ENCODE results near the gene PAM16.
A peak's percentile ranks its signal among the peaks of the same experiment; 100 is the strongest.

PAM16 gene

GRCh38 chr16:4332623-4333307 lies 18.4 kb downstream of the PAM16 start:
- no peak for DNase-seq

- no peak for DNase-seq
Measured at GRCh38 chr16:4332083-4332482, 19.0 kb downstream of the PAM16 start.

GRCh38 chr16:4330277-4330874 lies 20.7 kb downstream of the PAM16 start:
- peak; percentile 72 for DNase-seq

GRCh38 chr16:4328782-4329775 lies 22.0 kb downstream of the PAM16 start:
- no peak for DNase-seq

- DNase-seq: peak; percentile 59
Measured at GRCh38 chr16:4328046-4328781, 22.9 kb downstream of the PAM16 start.

GRCh38 chr16:4327386-4328045 lies 23.6 kb downstream of the PAM16 start:
- DNase-seq: no peak

- DNase-seq: no peak
Measured at GRCh38 chr16:4325253-4325758, 25.8 kb downstream of the PAM16 start.

GRCh38 chr16:4324492-4325252 lies 26.4 kb downstream of the PAM16 start:
- no peak for DNase-seq

GRCh38 chr16:4323845-4324488 lies 27.2 kb downstream of the PAM16 start:
- DNase-seq: no peak

- no peak for DNase-seq
Measured at GRCh38 chr16:4323071-4323844, 27.9 kb downstream of the PAM16 start.

GRCh38 chr16:4322121-4323052 lies 28.7 kb downstream of the PAM16 start:
- no peak for DNase-seq

- DNase-seq: no peak
Measured at GRCh38 chr16:4321286-4322120, 29.6 kb downstream of the PAM16 start.

- DNase-seq: no peak
Measured at GRCh38 chr16:4320571-4321137, 30.5 kb downstream of the PAM16 start.

- DNase-seq: peak; percentile 70
Measured at GRCh38 chr16:4319454-4320421, 31.4 kb downstream of the PAM16 start.

GRCh38 chr16:4318967-4319366 lies 32.2 kb downstream of the PAM16 start:
- DNase-seq: no peak

- no peak for DNase-seq
Measured at GRCh38 chr16:4318451-4318910, 32.6 kb downstream of the PAM16 start.
